Loucy (cell line): Measurements from ENCODE around the gene CHN2.

Source experiments
- H2AFZ ChIP-seq: fragments of 200-600 bp; sonication (generic); 2 replicates; pipeline ENCODE4 v1.6.0; 2016; ENCODE audit warnings: antibody characterized with exemption, mild to moderate bottlenecking, low read length, moderate library complexity
- H3F3A ChIP-seq: fragments of 200-600 bp; 2 replicates; pipeline ENCODE4 v1.6.0; 2016; ENCODE audit warnings: antibody characterized with exemption, low read depth, mild to moderate bottlenecking
- H3K27me3 ChIP-seq: fragments of 200-600 bp; sonication (generic); 2 replicates; pipeline ENCODE4 v1.6.1; 2014; ENCODE audit warnings: low read length, mild to moderate bottlenecking; ENCODE audit not compliant: insufficient read depth, poor library complexity, severe bottlenecking
- H3K36me3 ChIP-seq: fragments of 200-600 bp; sonication (generic); 2 replicates; pipeline ENCODE4 v1.6.1; 2016; ENCODE audit warnings: low read length; ENCODE audit not compliant: insufficient read depth
- H3K4me1 ChIP-seq: fragments of 200-600 bp; sonication (generic); 2 replicates; pipeline ENCODE4 v1.5.1; 2014; ENCODE audit warnings: low read length, mild to moderate bottlenecking; ENCODE audit not compliant: insufficient read depth, poor library complexity, severe bottlenecking
- H3K4me2 ChIP-seq: fragments of 200-600 bp; sonication (generic); 2 replicates; pipeline ENCODE4 v1.6.0; 2014; ENCODE audit warnings: antibody characterized with exemption, low read length, low read depth, mild to moderate bottlenecking; ENCODE audit not compliant: poor library complexity, severe bottlenecking
- H3K4me3 ChIP-seq: fragments of 200-600 bp; sonication (generic); 2 replicates; pipeline ENCODE4 v1.5.1; 2014; ENCODE audit warnings: low read length, mild to moderate bottlenecking, mixed read lengths; ENCODE audit not compliant: poor library complexity, severe bottlenecking
- H3K79me2 ChIP-seq: fragments of 200-600 bp; sonication (generic); 2 replicates; pipeline ENCODE4 v1.6.1; 2014; ENCODE audit warnings: low read length; ENCODE audit not compliant: insufficient read depth
- H3K9ac ChIP-seq: fragments of 200-600 bp; sonication (generic); 2 replicates; pipeline ENCODE4 v1.6.0; 2014; ENCODE audit warnings: mild to moderate bottlenecking, low read depth, low read length, moderate library complexity; ENCODE audit not compliant: poor library complexity, severe bottlenecking
- H3K9me2 ChIP-seq: fragments of 200-600 bp; sonication (generic); replicated peaks from 2 replicates; pipeline ENCODE4 v1.6.1; 2016; ENCODE audit warnings: low read depth, low read length, mixed read lengths
- H3K9me3 ChIP-seq: fragments of 200-600 bp; sonication (generic); 2 replicates; pipeline ENCODE4 v1.6.1; 2014; ENCODE audit warnings: mild to moderate bottlenecking, antibody characterized with exemption, low read length, low read depth; ENCODE audit not compliant: insufficient read depth
- H4K20me1 ChIP-seq: fragments of 200-600 bp; sonication (generic); 2 replicates; pipeline ENCODE4 v1.6.0; 2014; ENCODE audit warnings: antibody characterized with exemption, low read length, mild to moderate bottlenecking; ENCODE audit not compliant: insufficient read depth, poor library complexity, severe bottlenecking
- EZH2phosphoT487 ChIP-seq: fragments of 200-600 bp; IDR thresholded peaks from 2 replicates; pipeline ENCODE4 v1.6.1; 2018; ENCODE audit warnings: antibody characterized with exemption, mild to moderate bottlenecking, moderate library complexity, borderline replicate concordance
- TF ChIP-seq, protein P1 (sequence below): fragments of 200-600 bp; sonication (generic); conservative IDR thresholded peaks from 2 replicates; pipeline ENCODE4 v1.5.1; 2014; ENCODE audit warnings: mild to moderate bottlenecking, antibody characterized with exemption, low read length

The CHN2 gene

DNA sequence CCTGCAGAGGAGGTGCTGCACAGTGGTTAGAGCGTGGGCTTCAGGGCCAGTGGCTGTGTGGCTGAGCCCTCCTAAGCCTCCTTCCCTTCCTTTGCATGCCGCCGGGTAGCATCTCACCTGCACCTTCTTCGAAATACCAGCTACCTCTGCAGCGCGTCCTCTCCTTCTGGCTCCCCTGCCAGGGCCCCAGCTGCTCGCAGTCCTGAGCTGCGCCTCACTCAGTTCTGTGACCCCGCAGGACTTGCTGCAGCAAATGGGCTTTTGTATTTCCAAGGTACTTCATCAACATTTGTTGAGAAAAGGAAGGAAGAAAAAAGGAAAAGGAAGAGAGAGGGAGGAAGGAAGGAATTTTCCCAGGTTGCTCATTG lies 222.3 kb downstream of the CHN2 start:
- no peaks in the 10 kb centered on the region for H3K9me3 ChIP-seq
- no peaks in the 10 kb centered on the region for H3F3A ChIP-seq
- H3K36me3 ChIP-seq, result no peaks in the 10 kb centered on the region
- no peak overlapping the region for H3K4me3 ChIP-seq
- no peaks in the 10 kb centered on the region for H3K9me2 ChIP-seq
- no peaks in the 10 kb centered on the region for H3K27me3 ChIP-seq
- no peak overlapping the region for H3K9ac ChIP-seq
- no peak overlapping the region for H2AFZ ChIP-seq
- H3K4me2 ChIP-seq, result no peak overlapping the region
- no peaks in the 10 kb centered on the region for H4K20me1 ChIP-seq
- no peaks in the 10 kb centered on the region for H3K4me1 ChIP-seq
- TF ChIP-seq, protein P1, sequence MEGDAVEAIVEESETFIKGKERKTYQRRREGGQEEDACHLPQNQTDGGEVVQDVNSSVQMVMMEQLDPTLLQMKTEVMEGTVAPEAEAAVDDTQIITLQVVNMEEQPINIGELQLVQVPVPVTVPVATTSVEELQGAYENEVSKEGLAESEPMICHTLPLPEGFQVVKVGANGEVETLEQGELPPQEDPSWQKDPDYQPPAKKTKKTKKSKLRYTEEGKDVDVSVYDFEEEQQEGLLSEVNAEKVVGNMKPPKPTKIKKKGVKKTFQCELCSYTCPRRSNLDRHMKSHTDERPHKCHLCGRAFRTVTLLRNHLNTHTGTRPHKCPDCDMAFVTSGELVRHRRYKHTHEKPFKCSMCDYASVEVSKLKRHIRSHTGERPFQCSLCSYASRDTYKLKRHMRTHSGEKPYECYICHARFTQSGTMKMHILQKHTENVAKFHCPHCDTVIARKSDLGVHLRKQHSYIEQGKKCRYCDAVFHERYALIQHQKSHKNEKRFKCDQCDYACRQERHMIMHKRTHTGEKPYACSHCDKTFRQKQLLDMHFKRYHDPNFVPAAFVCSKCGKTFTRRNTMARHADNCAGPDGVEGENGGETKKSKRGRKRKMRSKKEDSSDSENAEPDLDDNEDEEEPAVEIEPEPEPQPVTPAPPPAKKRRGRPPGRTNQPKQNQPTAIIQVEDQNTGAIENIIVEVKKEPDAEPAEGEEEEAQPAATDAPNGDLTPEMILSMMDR, result no peak
- TF ChIP-seq EZH2phosphoT487, result no peak
- H3K79me2 ChIP-seq, result no peaks in the 10 kb centered on the region

DNA sequence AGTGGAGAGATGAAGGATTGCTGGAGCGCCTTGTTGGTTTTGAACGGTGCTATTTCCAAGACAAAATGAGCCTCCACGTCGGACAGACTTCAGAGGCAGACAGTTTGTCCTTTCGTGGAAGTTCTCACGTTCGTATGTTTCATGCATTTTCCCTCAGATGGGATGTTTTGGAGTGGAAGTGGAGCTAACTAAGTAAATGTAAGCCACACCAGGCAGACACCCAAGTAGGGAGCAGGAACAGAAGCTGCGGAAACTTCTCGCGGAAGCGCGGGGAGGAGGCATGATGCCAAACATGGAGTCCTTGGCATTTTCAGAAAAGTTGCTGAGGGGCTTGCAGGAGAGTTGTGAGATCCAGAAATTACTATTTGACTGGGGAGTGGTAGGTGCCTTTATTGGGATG lies 223.5 kb downstream of the CHN2 start:
- Histone ChIP-seq H2AFZ (no peak overlapping the region), H3F3A (no peaks in the 10 kb centered on the region), H3K36me3 (no peaks in the 10 kb centered on the region), H3K27me3 (no peaks in the 10 kb centered on the region), H3K4me1 (no peaks in the 10 kb centered on the region), H3K9ac (no peak overlapping the region), H3K4me3 (no peak overlapping the region), H3K79me2 (no peaks in the 10 kb centered on the region), H3K9me2 (no peaks in the 10 kb centered on the region), H3K4me2 (no peak overlapping the region), H4K20me1 (no peaks in the 10 kb centered on the region), H3K9me3 (no peaks in the 10 kb centered on the region)
- TF ChIP-seq, protein P1, result no peak
- no peak for TF ChIP-seq EZH2phosphoT487

DNA sequence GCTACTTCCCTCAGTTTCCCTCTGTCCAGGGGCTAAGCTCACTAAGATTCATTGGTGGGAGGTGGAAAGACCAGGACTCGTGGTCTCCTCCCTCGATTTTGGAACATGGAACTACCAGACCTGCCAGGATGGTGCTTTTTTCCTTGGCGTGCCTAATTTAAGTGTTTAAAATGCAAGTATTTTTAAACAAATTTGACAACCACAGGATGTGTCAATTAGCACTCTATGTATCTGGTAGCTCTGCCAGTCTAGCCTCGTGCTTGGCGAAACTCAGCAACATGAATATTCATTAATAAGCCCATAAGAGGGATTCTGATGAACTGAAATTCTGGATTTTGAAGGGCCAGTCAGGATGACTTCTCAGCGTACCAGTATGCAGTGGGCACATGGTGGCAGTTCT lies 224.1 kb downstream of the CHN2 start:
- Histone ChIP-seq H3F3A (no peaks in the 10 kb centered on the region), H3K9ac (no peak overlapping the region), H3K36me3 (no peaks in the 10 kb centered on the region), H3K4me3 (no peak overlapping the region), H3K79me2 (no peaks in the 10 kb centered on the region), H4K20me1 (no peaks in the 10 kb centered on the region), H3K4me2 (no peak overlapping the region), H3K9me3 (no peaks in the 10 kb centered on the region), H3K9me2 (no peaks in the 10 kb centered on the region), H3K4me1 (no peaks in the 10 kb centered on the region), H2AFZ (no peak overlapping the region), H3K27me3 (no peaks in the 10 kb centered on the region)
- TF ChIP-seq EZH2phosphoT487, result no peak
- TF ChIP-seq, protein P1, result no peak
